ENCODE measurements around the gene ANTXRL. TPM values are rescaled to one million over a fixed set of nuclear protein-coding genes. Genes with fewer than 3 reads are reported as not detected.
"Not testable (repeated sequence)": the region's sequence is repeated elsewhere in the genome, so short reads cannot be mapped to it uniquely, and the experiment has no call there.

ANTXRL gene
- total and polyA plus RNA-seq, 12 donors, result 0.22 to 6.3 (median 0.49) TPM; not detected in 7

DNA sequence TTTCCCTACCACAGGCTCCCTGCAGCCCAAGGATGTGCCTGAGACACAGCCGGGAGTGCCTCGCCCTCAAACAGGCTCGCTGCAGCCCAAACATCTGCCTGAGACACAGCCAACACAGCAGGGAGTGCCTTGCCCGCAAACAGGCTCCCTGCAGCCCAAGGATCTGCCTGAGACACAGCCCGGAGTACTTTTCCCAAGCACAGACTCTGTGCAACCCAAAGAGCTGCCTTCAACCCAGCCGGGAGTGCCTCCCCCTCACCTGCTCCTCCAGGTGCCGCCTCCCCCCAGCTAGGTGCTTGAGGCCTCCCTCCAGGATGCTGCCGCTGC lies 42.9 kb downstream of the ANTXRL start:
- no peaks in the 10 kb centered on the region for H3K9me3 ChIP-seq
- H3K4me3 ChIP-seq, result no peak overlapping the region
- DNase-seq, result no peak
- no peak overlapping the region for H3K27ac ChIP-seq
- TF ChIP-seq, protein P1, sequence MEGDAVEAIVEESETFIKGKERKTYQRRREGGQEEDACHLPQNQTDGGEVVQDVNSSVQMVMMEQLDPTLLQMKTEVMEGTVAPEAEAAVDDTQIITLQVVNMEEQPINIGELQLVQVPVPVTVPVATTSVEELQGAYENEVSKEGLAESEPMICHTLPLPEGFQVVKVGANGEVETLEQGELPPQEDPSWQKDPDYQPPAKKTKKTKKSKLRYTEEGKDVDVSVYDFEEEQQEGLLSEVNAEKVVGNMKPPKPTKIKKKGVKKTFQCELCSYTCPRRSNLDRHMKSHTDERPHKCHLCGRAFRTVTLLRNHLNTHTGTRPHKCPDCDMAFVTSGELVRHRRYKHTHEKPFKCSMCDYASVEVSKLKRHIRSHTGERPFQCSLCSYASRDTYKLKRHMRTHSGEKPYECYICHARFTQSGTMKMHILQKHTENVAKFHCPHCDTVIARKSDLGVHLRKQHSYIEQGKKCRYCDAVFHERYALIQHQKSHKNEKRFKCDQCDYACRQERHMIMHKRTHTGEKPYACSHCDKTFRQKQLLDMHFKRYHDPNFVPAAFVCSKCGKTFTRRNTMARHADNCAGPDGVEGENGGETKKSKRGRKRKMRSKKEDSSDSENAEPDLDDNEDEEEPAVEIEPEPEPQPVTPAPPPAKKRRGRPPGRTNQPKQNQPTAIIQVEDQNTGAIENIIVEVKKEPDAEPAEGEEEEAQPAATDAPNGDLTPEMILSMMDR (IDR thresholded peaks at IDR 0.05), result no peak
- H3K36me3 ChIP-seq, result no peaks in the 10 kb centered on the region
- H3K27me3 ChIP-seq, result peaks cover 0 to 21% (median 4%) of the 10 kb centered on the region in 7 donors
- 63 to 64% methylated on average over 8 of the region's 8 CpGs for WGBS, 2 donors
- H3K4me1 ChIP-seq, result no peaks in the 10 kb centered on the region
- no peak for ATAC-seq
- intact Hi-C loops (cut with DNase I), result loop anchor here in 4 of 10 donors (5.0 to 10.0 kb wide), 3 partner anchors 97 to 105 kb away; no protein-coding TSS in a partner anchor

DNA sequence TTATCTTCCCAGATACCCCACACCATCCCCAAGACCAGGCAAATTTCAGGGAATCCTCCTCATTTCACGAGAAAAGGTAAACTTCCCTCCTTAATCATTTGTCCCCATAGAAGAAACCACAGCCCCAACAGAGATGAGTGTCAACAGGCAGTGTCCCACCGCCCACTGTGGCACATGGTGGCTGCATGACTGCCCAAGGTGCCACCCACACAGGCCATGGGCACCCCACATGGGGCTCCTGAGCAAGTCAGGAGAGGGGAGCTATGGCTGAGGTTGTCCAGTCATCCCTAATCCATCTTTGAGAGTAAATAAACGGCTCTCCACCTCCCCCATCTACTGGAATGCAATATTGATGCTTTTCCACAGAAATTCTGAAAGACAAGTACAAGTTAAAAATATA lies 44.1 kb downstream of the ANTXRL start:
- Histone ChIP-seq H3K4me1 (no peaks in the 10 kb centered on the region), H3K4me3 (no peak overlapping the region), H3K27me3 (peaks cover 0 to 21% (median 4%) of the 10 kb centered on the region in 7 donors), H3K27ac (no peak overlapping the region), H3K36me3 (no peaks in the 10 kb centered on the region), H3K9me3 (no peaks in the 10 kb centered on the region)
- DNase-seq, result no peak
- TF ChIP-seq, protein P1 (IDR thresholded peaks at IDR 0.05), result no peak
- 75 to 80% methylated on average over 3 of the region's 3 CpGs for WGBS, 2 donors
- intact Hi-C loops (cut with DNase I), result no loop called here
- ATAC-seq, result no peak

DNA sequence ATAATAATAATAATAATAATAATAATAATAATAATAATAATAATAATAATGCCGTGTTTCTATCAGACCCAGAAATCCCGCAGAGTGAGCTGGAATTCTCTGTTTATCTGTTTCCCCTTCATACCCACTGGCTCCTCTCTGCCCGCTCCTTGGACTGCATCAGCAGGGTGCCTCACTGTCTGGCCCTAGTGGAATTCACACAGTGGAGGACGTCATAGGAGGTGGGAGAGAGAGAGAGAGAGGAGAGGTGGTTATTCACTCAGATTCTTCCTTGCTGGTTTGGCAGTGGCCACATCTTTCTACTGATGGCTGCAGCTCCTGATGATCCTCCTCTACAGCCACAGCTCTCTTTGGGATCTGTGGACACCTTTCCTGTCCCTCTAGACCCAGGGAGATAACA lies 78.7 kb downstream of the ANTXRL start:
- H3K9me3 ChIP-seq; H3K4me3 ChIP-seq; H3K36me3 ChIP-seq; H3K4me1 ChIP-seq; intact Hi-C loops (cut with DNase I); ATAC-seq; DNase-seq; H3K27ac ChIP-seq; H3K27me3 ChIP-seq: not testable (repeated sequence)
- 48 to 100% methylated on average over 2 to 3 of the region's 4 CpGs for whole genome bisulfite sequencing, 2 donors

DNA sequence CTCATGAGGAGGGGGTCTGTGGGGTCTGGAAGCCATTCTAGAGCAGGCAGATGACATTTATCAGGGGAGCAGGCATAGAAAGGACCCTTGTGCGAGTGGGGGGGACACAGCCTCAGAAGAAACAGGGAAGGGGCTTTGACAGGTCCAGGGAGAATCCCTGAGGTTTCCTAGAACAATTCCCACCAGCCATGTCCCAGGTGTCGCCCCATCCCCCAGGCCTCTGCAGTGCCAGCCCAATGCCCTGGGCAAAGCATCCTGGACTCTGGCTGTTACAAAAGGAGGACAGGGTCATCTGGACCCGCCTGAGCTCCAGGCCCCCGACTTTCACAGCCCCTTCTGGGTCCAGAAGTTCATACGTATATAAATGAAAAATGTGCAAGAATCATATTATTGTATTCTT lies 80.4 kb downstream of the ANTXRL start:
- intact Hi-C loops (cut with DNase I); ATAC-seq; H3K36me3 ChIP-seq; H3K27ac ChIP-seq; H3K9me3 ChIP-seq; H3K27me3 ChIP-seq; H3K4me3 ChIP-seq; DNase-seq; H3K4me1 ChIP-seq: not testable (repeated sequence)
- 67% methylated on average over 2 of the region's 5 CpGs; no CpG with 5 or more reads in 1 of the 2 donors for WGBS, 2 donors

DNA sequence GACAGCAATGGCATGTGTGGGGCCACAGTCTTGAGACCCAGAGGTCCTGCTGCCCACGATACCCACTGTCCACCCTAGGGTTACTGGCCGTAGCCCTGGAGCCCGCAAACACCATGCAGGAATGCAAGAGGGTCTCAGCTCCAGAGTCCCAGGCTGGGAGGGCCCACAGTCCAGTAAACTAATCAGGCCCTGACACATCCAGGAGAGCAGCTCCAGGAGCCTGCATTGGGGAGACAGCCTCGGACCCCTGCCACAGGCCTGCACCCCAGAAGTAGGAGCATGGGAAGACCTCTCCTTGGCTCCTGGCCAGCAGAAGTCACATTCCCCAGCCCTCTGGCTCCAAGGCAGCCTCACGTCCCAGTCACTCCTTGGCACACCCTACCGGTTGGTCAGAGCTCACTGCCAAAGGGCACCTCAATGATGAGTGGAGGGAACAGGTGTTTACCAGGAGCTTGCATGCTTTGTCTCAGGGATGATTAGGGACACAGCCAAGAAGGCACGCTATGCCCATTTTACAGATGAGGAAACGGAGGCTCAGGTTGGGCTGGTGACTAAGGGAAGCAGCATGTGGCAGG lies 81.0 kb downstream of the ANTXRL start:
- 77 to 78% methylated on average over 5 of the region's 8 CpGs for WGBS, 2 donors

DNA sequence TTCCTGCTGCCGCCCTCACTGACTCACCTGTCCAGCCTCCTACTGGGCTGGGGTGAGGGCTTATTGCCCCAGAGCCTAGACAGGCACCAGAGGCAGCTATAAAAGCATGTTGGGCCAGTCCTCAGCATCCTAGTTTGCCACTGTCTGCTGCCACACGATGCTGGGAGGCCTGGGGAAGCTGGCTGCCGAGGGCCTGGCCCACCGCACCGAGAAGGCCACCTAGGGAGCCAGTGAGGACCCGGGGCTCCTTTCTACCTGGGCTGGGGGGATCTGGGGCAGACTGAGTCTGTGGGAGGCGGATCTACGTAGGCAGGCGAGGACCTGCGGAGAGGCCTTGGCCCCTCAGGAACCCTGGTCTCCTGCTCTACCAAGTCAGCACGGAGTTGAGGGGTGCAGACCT lies 82.2 kb downstream of the ANTXRL start:
- H3K27me3 ChIP-seq; H3K4me3 ChIP-seq; intact Hi-C loops (cut with DNase I); H3K36me3 ChIP-seq; ATAC-seq; DNase-seq; H3K27ac ChIP-seq; H3K9me3 ChIP-seq; H3K4me1 ChIP-seq: not testable (repeated sequence)
- WGBS, 2 donors, result 84 to 97% methylated on average over 9 to 10 of the region's 11 CpGs

More for the DNA sequence above, 81.0 kb downstream of the ANTXRL start:
- ATAC-seq; H3K4me3 ChIP-seq; H3K36me3 ChIP-seq; H3K4me1 ChIP-seq; H3K27ac ChIP-seq; H3K27me3 ChIP-seq; intact Hi-C loops (cut with DNase I); H3K9me3 ChIP-seq; DNase-seq: not testable (repeated sequence)

DNA sequence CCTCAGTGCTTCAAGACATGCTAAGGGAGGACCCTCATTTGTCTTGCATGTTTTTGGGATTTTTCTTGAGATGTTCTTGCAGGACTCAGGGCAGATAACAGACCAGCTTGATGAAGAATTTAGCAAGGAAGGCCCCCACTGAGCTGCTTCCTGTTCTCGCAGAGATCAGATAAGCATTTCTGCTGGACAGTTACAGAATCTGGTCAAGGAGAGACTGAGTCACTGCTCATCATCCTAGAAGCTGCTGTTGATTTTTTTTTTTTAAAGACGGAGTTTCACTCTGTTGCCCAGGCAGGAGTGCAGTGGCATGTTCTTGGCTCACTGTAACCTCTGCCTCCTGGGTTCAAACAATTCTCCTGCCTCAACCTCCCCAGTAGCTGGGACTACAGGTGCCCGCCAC lies 87.6 kb downstream of the ANTXRL start:
- H3K27me3 ChIP-seq; ATAC-seq; H3K4me3 ChIP-seq; H3K36me3 ChIP-seq; DNase-seq; H3K27ac ChIP-seq; H3K4me1 ChIP-seq; H3K9me3 ChIP-seq; intact Hi-C loops (cut with DNase I): not testable (repeated sequence)
- WGBS, 2 donors, result 39 to 57% methylated on average over 2 of the region's 3 CpGs

DNA sequence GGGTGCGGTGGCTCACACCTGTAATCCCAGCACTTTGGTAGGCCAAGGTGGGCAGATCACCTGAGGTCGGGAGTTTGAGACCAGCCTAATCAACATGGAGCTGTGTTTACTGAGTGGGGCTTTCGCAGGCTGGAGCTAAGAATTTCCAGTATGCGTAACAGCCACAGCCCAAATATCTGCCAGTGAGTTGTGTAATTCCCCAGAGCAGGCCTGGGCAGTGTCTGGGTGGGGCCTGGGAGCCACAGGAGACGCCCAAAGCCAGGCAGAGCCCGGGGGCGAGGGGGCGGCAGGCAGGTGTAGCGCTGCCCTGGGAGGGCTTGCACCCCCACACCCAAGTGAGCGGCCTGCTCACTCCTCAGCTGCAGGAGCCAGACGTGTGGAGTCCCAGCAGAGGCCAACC lies 88.6 kb downstream of the ANTXRL start, which contains the start of gene ANXA8L1:
Gene ANXA8L1 (plus strand): TSS at position 371 of the 400 bp plus-strand sequence. CDS start 76 bp downstream, outside the sequence.
- H3K4me3 ChIP-seq; intact Hi-C loops (cut with DNase I); H3K4me1 ChIP-seq; H3K27ac ChIP-seq; H3K27me3 ChIP-seq; H3K36me3 ChIP-seq; DNase-seq; H3K9me3 ChIP-seq: not testable (repeated sequence)
- peak in 6 of 8 donors; percentile 12 to 66 (median 39) for ATAC-seq
- WGBS, 2 donors, result 89 to 98% methylated on average over 3 to 6 of the region's 11 CpGs

DNA sequence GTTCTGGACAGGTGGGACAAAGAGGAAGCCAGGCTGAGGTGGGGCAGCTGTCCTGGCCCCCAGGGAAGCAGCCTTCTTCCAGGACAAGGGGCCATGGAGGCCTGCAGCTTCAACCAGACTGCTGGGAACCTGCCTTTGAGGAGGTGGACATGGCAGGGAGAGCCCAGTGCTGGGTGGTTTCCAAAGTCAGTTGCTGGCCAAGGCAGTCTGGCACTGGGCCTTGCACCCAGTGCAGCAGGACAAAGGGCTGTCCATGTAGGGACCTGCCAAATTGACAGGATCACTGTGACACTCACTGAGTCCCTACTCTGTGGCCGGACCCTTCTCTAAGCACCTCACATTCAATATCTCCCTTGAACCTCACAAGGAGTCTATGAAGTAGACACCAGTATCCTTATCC lies 90.2 kb downstream of the ANTXRL start:
- H3K4me3 ChIP-seq; H3K27me3 ChIP-seq; H3K4me1 ChIP-seq; intact Hi-C loops (cut with DNase I); H3K27ac ChIP-seq; H3K9me3 ChIP-seq; DNase-seq; H3K36me3 ChIP-seq: not testable (repeated sequence)
- ATAC-seq, result peak in 7 of 8 donors; percentile 51 to 88 (median 79)
- WGBS, 2 donors, result no CpG with 5 or more reads among the region's 1 CpG

DNA sequence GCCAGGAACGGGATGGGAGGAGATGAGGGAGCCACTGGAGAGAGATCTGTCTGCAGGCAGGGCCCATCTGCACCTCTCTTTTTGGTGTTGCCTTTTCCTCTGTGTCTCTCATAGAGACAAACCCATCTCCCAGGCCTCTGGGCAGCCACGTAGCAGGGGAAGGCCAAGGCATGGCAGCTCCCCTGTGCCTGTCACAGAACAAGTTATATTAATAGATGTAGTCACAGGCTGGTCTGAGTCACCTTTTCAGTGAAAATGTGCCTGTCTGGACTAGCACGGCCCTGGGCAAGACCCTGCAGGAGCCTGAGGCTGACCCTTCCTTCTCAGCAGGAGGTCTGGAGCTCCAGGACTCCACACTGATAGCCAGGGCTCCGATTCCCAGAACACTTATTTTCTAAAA lies 90.9 kb downstream of the ANTXRL start:
- H3K9me3 ChIP-seq; H3K27ac ChIP-seq; H3K4me3 ChIP-seq; H3K27me3 ChIP-seq; intact Hi-C loops (cut with DNase I); H3K36me3 ChIP-seq; DNase-seq; H3K4me1 ChIP-seq: not testable (repeated sequence)
- peak in 7 of 8 donors; percentile 19 to 67 (median 53) for ATAC-seq
- 50% methylated on average over 1 of the region's 4 CpGs; no CpG with 5 or more reads in 1 of the 2 donors for WGBS, 2 donors

Measured in heart right ventricle (tissue), 16 donors.